GM12878 (cell line): Measurements from ENCODE around the gene PHF23. TPM values are rescaled to one million over a fixed set of nuclear protein-coding genes. Genes with fewer than 3 reads are reported as not detected.

ENCODE experiments used
- CBX3 ChIP-seq: fragments of 200-600 bp; sonication (generic); IDR thresholded peaks from 2 replicates; pipeline ENCODE4 v1.6.1; 2016; ENCODE audit warnings: low read depth, borderline replicate concordance
- CUX1 ChIP-seq: IDR thresholded peaks from 2 replicates; pipeline ENCODE4 v1.6.1; 2012; ENCODE audit warnings: improper control_type of control experiment, low read depth, low read length; ENCODE audit not compliant: insufficient replicate concordance
- DPF2 ChIP-seq: fragments of 450-650 bp; IDR thresholded peaks from 2 replicates; pipeline ENCODE4 v1.6.1; 2017; ENCODE audit warnings: mild to moderate bottlenecking
- FOS ChIP-seq: IDR thresholded peaks from 3 replicates; pipeline ENCODE4 v1.6.1; 2011; ENCODE audit warnings: borderline replicate concordance; ENCODE audit not compliant: insufficient read length; ENCODE audit errors: extremely low read depth
- HDAC6 ChIP-seq: fragments of 200-600 bp; sonication (generic); IDR thresholded peaks from one replicate; pipeline ENCODE4 v1.8.0; 2017; ENCODE audit warnings: antibody characterized with exemption; ENCODE audit not compliant: unreplicated experiment
- IRF4 ChIP-seq: IDR thresholded peaks from 2 replicates; pipeline ENCODE4 v1.6.1; 2011; ENCODE audit warnings: low read depth, low read length
- JUNB ChIP-seq: IDR thresholded peaks from 2 replicates; pipeline ENCODE4 v1.6.1; 2016; ENCODE audit warnings: antibody characterized with exemption, mild to moderate bottlenecking
- KLF5 ChIP-seq: fragments of 450-650 bp; IDR thresholded peaks from 2 replicates; pipeline ENCODE4 v1.6.1; 2014; ENCODE audit warnings: mild to moderate bottlenecking; ENCODE audit not compliant: partially characterized antibody
- NFIC ChIP-seq: IDR thresholded peaks from 2 replicates; pipeline ENCODE4 v1.6.1; 2012; ENCODE audit warnings: low read depth, mild to moderate bottlenecking, inconsistent platforms, low read length, moderate library complexity
- PML ChIP-seq: IDR thresholded peaks from 2 replicates; pipeline ENCODE4 v1.6.1; 2012; ENCODE audit warnings: low read length, inconsistent platforms
- POLR2A ChIP-seq: IDR thresholded peaks from 2 replicates; pipeline ENCODE4 v1.6.1; 2011; ENCODE audit warnings: low read depth, mild to moderate bottlenecking, low read length
- SKIL ChIP-seq: fragments of 450-650 bp; IDR thresholded peaks from 2 replicates; pipeline ENCODE4 v1.6.1; 2017; ENCODE audit warnings: mild to moderate bottlenecking, low read depth, inconsistent platforms; ENCODE audit not compliant: poor library complexity, severe bottlenecking
- SP1 ChIP-seq: IDR thresholded peaks from one replicate; pipeline ENCODE4 v1.6.1; 2011; ENCODE audit warnings: low read depth, low read length
- SREBF1 ChIP-seq: IDR thresholded peaks from 2 replicates; pipeline ENCODE4 v1.6.1; 2012; ENCODE audit warnings: mild to moderate bottlenecking, low read length
- TBL1XR1 ChIP-seq: IDR thresholded peaks from 2 replicates; pipeline ENCODE4 v1.6.1; 2012; ENCODE audit warnings: low read depth, low read length, improper control_type of control experiment
- TCF12 ChIP-seq: IDR thresholded peaks from 2 replicates; pipeline ENCODE4 v1.6.1; 2011; ENCODE audit warnings: low read depth, mild to moderate bottlenecking, low read length
- TCF7 ChIP-seq: IDR thresholded peaks from 2 replicates; pipeline ENCODE4 v1.6.1; 2014; ENCODE audit warnings: antibody characterized with exemption, borderline replicate concordance
- ZBTB40 ChIP-seq: fragments of 450-650 bp; IDR thresholded peaks from 2 replicates; pipeline ENCODE4 v1.6.1; 2016; ENCODE audit warnings: mild to moderate bottlenecking, moderate library complexity, borderline replicate concordance
- polyA plus RNA-seq, 11 experiments: library from polyadenylated mRNA; depleted of rRNA in 4 of 11; unstranded in 6 of 11; stranded (reverse) in 5 of 11; fragments of >200 nt; fragmentation: Nextera tagmentation in 4 of 11; fragmentation: Illumina TruSeq in 1 of 11; extraction: Ambion mirVana in 4 of 11; extraction: Trizol in 1 of 11; gene quantifications; 1 replicate in 1 of 11; 2 replicates in 10 of 11; pipeline versions ENCODE4 v1.2.1 to v1.2.3, GENCODE V29; 2011 to 2016; ENCODE audit warnings: inconsistent platforms in 2 of 11, missing spikeins in 2 of 11, low read depth in 1 of 11
- total RNA-seq, 4 experiments: library from RNA; depleted of rRNA in 3 of 4; stranded (reverse); fragments of >200 nt in 3 of 4; fragmentation: Illumina TruSeq in 1 of 4; extraction: Trizol in 1 of 4; gene quantifications; 2 replicates each; pipeline versions ENCODE4 v1.2.1 to v1.2.3, GENCODE V29; 2013 to 2021
- TF ChIP-seq, protein P1 (sequence below): fragments of 450-650 bp; IDR thresholded peaks from 2 replicates; pipeline ENCODE4 v1.6.1; 2017; ENCODE audit warnings: borderline replicate concordance

The PHF23 gene
- total and polyA plus RNA-seq, 10 of the 15 experiments (the other 5 are each of a cell fraction or from before 2014, with no cell fraction given): 8.2 to 84.8 (median 32.6) TPM

GRCh38 chr17:7237761-7238419, 1.4 kb downstream of the PHF23 start (continued):
- TF ChIP-seq ZBTB40 (no peak), NFIC (no peak), TCF12 (0 out of 2 replicates have a peak, but pooled peaks have one; percentile 13), TBL1XR1 (no peak), SKIL (no peak), IRF4 (no peak), DPF2 (peak; percentile 34; the same call in 1 of the 2 replicates), SP1 (peak; percentile 26), FOS (no peak), CUX1 (no peak), POLR2A (peak; percentile 66), PML (no peak), SREBF1 (no peak), HDAC6 (no peak), JUNB (no peak), TCF7 (no peak), KLF5 (no peak), CBX3 (no peak)
- TF ChIP-seq, protein P1, sequence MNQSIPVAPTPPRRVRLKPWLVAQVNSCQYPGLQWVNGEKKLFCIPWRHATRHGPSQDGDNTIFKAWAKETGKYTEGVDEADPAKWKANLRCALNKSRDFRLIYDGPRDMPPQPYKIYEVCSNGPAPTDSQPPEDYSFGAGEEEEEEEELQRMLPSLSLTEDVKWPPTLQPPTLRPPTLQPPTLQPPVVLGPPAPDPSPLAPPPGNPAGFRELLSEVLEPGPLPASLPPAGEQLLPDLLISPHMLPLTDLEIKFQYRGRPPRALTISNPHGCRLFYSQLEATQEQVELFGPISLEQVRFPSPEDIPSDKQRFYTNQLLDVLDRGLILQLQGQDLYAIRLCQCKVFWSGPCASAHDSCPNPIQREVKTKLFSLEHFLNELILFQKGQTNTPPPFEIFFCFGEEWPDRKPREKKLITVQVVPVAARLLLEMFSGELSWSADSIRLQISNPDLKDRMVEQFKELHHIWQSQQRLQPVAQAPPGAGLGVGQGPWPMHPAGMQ: no peak
